GM19438 (cell line): ENCODE data around the gene UBASH3B.

Experiments used
- ATAC-seq: cut with Tn5 transposase; IDR thresholded peaks from one replicate; pipeline ENCODE4 v1.9.1; 2021; ENCODE audit warnings: low read depth; ENCODE audit not compliant: unreplicated experiment

The UBASH3B gene

DNA sequence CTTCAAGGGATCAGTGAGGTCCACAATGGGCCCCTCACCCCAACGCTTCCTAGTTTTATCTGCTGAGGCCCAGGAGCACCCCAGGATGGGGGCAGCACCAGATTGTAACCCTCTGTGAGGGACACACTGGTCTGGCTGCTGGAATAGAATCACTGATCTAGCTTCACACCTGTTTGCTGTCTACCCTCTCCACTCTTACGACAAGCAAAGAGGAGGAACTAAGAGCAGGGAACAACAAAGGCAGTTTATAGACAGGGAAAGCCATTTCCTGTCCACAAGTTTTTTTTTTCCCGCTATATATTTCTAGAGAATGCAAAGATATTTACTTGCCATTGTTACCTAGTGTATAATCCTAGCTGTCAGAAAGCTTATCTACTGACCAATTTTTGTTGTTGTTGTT is 121.8 kb downstream of the UBASH3B start:
- no peak for ATAC-seq

DNA sequence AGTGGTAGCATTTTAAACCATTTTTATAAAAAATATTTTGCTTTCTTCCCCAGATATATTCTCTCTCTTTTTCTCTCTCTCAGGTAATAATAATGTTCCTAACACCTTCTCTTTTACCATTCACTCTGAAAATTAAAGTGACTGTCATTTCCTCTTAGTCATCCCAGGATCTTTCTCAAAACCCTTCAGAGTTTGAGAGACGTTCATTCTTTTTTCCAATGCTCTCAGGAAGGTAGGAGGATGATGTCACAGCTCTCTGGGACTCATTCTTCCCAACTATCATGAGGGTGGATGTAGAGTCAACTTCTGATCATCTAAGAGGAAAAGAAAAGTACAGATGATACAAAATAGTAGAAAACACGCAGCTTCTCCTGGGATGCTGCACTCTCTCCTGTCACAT is 122.6 kb downstream of the UBASH3B start:
- no peak for ATAC-seq

DNA sequence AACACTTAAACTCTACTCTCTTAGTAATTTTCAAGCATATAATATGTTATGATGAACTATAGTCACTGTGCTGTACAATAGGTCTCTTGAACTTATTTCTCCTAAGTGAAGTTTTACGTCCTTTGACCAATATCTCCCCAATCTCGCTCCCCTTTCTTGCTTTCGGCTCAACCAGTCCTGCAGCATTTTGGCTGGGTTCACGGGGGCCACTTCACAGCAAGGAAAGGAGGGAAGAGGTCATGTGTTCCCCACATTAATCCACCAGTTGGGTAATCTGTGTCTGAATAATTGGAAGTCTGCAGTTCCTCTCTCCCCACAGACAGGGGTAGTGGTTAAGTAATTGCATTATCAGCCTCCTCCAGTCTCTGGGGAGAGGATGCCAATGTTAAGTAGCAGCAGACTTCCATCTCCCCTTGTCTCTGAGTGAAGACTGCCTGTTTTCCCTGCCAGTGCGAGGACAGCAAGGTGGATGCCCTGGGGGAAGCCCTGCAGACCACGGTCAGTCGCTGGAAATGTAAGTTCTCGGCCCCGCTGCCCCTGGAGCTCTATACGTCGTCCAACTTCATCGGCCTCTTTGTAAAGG is 123.6 kb downstream of the UBASH3B start:
- ATAC-seq = no peak

DNA sequence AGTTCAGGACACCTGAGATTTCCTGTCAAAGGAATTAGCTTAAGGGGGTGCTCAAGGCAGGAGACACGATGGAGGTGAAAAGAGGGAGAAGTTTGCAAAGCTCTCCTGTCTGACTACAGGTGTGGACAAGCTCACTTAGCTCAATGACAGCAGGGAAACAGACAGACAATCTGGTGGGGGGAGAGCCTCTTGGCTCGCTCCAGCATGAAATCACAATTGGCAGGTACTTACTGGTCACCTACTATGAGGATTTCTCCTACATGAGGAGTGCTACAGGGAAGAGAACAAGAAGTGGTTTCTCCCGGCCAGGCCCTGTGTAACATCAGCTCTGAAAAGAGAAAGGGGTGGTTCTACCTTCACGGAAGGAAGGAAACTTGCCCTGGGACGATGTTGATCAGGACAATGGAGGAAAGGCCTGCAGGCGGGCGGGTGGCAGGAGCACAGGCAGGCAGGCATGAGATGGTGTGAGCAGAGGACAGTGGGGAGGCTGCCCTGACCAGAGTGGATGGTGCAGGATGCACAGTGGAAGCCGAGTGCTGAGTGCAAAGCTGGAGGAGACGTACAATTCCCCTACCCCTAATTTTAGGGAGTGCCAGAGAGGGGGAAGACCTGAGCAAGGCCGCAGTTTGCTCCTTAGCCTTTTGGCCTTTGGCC is 124.9 kb downstream of the UBASH3B start:
- no peak for ATAC-seq

DNA sequence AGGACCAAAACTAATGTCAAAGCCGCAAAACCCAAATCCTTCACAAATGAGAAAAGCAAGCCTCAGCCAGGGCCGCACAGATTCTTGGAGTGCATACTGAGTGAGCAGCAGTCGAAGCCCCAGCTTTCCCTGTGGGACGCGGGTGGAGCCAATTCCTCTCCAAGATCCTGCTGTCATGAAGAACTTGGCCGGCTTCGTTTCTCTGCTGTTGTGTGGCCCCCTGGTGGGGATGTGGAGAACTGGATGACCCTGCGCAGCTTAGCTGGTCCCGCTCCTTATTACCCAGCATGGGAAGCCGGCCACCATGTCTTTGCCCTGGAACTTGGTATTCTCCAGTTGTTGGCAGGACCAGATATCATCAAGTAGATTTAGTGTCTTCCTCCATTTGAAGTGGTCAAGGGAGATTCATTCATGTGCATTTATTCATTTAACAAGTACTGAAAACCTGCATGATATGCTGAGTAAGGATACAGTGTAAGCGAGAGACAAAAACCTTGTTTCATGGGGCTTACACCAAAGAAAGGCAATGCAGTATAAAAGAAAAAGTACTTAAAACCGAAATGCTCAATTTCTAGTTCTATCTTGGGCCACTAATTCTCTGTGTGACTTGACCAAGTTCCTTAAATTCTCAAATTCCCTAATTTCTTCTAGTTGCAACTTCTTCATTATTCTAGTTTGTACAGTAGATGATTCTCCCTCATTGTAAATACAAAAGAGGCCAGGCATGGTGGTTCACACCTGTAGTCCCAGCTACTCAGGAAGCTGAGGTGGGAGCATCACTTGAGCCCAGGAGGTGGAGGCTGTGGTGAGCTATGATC is 126.1 kb downstream of the UBASH3B start:
- no peak for ATAC-seq

DNA sequence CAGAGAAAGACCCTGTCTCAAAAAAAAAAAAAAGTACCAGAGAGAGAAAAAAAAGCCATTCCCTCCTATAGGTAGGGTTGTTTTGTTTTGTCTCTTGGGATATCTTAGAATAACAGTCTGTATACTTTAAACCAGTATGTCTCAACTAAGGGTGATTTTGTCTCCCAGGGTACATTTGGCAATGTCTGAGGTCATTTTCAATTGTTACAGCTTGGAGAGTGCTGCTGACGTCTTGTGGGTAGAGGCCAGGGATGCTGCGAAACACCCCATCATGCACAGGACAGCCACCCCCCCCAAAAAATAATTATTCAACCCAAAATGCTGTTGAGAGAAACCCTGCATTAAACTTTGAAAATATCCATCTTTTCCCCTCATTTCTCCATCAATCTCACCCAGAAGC is 126.7 kb downstream of the UBASH3B start:
- ATAC-seq = no peak

GRCh38 chr11:122784325-122784955 is 128.9 kb downstream of the UBASH3B start:
- ATAC-seq = no peak

DNA sequence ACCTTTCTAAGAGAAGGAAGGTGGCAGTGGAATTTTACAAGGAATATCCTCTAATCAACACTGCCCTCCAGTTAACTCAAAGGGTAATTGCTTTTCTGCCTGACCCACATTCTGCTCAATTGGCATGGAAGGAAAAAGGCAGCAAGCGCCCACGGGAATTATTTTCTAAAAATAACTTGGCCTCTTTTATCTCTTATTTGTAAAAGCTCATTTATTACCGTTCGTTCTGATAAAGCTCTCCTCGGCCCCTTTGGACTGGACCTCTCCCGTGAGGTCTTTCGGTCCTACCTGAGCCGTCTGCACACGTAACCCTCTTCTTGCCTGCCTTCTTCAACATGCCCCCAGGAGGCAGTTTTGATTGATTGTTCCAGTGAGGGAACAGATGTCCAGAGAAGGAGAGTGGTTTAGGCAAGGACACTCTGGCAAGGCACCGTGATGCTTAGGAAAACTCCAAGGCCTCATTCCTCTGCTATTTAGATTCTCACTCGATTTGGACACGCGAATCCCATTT is 129.6 kb downstream of the UBASH3B start:
- ATAC-seq = no peak

GRCh38 chr11:122786896-122787295 is 131.4 kb downstream of the UBASH3B start:
- no peak for ATAC-seq

DNA sequence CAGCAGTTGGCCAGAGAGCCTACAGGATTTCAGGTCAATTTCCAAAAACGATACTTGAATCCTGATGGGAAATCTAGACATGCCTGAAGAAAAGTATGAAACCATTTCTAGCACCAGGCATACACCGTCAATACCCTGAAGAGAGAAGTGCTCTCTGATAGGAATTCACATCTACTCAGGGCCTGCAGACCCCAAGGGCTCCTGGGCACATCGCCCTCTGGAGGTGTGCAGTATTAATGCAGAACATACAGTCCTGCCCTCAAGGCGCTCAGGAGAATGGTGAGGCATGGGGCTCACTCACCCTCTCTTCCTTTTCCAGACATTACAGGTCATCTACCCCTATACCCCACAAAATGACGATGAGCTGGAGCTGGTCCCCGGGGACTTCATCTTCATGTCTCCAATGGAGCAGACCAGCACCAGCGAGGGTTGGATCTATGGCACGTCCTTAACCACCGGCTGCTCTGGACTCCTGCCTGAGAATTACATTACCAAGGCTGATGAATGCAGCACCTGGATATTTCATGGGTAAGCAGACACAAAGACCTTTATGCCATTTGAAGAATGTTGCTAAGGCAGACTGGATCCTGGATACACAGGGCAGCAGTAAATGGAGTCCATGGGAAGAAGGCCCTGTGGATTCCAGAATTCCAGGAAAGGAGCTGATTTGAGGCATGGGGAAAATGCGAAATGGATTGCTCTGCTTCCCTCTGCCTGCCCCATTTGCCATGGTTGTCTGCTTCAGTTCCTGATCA is 133.4 kb downstream of the UBASH3B start:
- ATAC-seq = no peak

- no peak for ATAC-seq
These were observed 134.4 kb downstream of the UBASH3B start for GRCh38 chr11:122789907-122790306.

DNA sequence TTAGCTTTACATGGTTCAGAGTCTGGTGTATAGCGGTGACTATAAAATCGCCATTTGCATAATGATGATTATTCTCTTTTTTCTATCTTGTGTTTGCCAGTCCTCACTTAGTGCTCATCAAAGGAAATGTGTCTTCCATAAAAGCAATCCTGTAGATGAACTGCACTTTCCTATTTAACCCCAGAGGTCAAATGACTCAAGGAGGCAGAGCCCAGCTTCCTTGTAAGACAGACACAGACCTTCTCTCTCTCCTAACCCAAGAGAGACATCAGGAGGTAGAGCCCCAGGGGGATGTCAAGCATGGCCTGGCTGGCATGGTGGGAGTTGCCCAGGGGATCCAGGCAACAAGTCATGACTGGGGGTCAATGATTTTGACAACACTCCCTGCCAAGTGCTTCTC is 135.9 kb downstream of the UBASH3B start:
- ATAC-seq = no peak

DNA sequence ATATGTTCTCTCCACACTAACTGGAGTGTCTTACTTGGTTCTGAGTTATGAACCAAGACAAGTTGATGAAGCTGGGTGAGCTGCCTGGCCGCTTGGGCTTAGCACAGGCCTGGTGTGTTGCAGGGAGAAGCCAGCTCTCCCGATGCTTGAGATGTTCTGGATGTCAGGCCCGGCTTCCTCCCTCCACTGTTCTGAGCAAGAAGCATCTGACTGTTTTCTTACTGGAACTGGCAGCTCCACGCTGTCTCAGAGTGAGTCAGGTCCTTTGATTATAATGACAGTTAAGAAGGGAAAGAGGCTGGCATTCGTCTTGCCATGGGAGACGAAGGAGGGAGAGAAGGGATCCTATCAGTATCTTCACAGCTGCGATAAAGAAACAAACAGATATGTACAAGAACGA is 136.3 kb downstream of the UBASH3B start:
- ATAC-seq = no peak

- no peak for ATAC-seq
These were observed 138.0 kb downstream of the UBASH3B start for GRCh38 chr11:122793515-122793914.

DNA sequence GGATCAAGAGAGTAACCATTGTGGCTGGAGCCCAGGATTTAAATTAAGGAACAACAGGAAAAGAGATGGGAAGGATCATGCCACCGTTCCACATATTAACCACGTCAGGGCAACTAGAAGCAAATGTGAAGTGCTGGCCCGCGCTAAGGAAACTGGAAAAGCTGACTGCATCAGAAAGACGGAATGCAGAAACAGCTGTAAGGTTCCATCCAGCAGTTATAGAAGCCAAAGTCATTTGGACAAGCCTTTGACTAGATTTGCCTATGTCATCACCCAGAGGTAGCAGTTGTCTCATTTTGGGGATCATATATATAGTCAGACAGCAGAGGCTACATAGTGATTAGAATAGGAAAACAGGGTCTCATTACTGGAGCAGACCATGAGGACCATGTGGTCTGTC is 139.8 kb downstream of the UBASH3B start:
- no peak for ATAC-seq

DNA sequence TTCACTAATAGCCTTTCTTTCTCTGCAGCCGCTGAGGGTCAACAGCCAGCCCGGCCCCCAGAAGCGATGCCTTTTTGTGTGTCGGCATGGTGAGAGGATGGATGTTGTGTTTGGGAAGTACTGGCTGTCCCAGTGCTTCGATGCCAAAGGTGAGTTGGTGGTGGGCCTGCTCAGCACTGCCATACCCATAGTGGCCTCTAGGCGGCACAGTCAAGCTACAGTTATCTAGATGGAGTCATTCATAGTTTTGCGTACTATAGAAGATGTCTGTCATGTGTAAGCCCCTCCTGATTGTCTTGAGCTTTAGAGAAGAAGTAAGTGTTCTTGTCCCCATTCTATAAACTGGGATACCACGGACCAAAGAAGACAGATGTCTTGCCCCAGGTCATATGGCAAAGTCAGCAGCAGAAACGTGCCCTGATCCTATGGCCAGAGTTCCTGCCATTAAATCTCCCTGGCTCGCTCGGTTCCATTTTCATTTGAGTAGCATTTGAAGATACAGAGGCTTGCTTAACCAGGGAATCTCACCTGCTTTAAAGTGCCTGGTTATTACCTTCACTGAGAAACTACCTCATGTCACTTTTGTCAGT is 140.7 kb downstream of the UBASH3B start:
- ATAC-seq = no peak

DNA sequence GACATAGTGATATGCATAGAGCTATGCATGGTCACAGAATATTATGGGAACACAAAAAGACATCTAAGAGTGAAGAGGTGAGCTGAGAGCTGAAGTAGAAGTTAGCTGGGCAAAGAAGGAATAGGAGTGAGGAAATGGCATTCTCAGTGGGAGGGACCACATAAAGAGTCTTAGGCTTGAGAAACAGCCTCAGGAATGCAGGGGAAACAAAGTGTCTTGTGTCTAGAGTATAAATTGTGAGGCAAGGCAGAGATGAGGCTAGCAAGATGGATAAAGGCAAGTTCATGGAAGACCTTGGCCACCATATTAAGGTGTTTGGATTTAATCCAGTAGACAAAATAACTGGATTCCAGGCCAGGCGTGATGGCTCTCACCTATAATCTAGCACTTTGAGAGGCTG is 142.1 kb downstream of the UBASH3B start:
- ATAC-seq = no peak

- no peak for ATAC-seq
These were observed 144.0 kb downstream of the UBASH3B start for GRCh38 chr11:122799406-122800105.

DNA sequence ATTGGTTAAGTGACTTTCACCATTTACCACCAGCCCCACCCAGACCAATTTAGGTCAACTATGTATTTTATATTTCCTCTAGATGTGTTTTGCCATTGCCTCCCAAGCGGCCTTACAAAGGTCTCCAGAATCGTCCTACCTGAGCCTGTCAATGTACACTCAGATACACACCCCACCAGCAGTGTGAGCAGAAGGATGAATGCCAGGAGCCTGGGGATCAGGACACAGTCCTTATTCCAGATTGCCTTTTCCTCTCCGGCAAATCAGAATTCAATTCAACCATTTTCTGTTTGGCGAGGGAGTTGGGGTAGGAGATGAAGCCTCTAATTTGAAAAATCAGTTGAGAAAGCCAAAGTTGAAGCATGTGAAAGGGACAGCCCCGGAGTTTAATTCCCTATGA is 147.4 kb downstream of the UBASH3B start:
- ATAC-seq = no peak

DNA sequence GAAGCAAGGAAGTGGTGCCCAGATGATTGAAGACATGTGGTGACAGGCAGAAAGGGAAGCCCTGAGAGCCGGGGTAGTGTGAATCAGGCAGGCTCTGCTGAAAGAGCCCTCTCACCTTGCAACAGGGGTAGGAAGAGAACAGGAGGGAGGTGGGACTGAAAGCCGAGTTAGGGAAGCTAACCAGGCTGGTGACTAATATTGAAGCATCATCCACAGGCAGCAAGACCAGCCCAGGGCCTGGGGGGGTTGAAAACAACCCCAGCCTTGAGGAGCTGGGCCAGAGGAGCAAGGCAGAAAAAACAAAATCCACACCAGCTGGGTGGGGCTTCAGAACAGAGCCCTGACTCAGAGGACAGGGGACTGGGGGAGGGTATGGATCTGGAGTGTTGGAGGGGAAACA is 147.8 kb downstream of the UBASH3B start:
- ATAC-seq = no peak
